ENCODE results near the gene ETFB.
"Not testable (repeated sequence)": the region's sequence is repeated elsewhere in the genome, so short reads cannot be mapped to it uniquely, and the experiment has no call there.

The ETFB gene

DNA sequence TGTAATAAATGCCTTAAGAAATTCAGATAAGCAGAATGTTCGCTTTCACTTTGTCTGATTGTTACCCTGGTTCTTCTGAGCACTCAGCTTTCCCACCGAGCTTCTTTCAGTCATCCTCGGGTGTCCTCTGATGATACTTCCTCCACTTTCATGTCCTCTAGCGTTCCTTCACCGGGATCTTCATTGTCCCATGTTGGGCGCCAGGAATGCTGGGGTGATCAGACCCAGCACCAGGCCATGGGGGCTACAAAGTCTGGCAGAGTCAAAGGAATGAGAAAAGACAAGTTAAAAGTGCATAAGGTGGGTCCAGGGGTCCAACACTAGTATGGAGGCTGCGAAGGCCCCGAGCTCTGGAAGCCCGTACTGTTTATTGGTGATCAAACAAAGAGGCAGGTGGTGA, 35.9 kb upstream of the ETFB start:
- Histone ChIP-seq H3K27me3 (ENCODE audit: insufficient read depth, poor library complexity, severe bottlenecking) (no peaks in the 10 kb centered on the region), H3K27ac (replicated peaks) (no peak overlapping the region), H3K4me3 (replicated peaks; ENCODE audit: insufficient read depth, low read length) (no peak overlapping the region)
- no peak for DNase-seq (ENCODE audit: low read depth in 1 of 2, low spot score in 1 of 2)
- TF ChIP-seq POLR2AphosphoS5 (IDR thresholded peaks at IDR 0.05; ENCODE audit: low read depth) (no peak), GABPA (IDR thresholded peaks at IDR 0.05; ENCODE audit: low read depth) (no peak)
- TF ChIP-seq, protein P1, sequence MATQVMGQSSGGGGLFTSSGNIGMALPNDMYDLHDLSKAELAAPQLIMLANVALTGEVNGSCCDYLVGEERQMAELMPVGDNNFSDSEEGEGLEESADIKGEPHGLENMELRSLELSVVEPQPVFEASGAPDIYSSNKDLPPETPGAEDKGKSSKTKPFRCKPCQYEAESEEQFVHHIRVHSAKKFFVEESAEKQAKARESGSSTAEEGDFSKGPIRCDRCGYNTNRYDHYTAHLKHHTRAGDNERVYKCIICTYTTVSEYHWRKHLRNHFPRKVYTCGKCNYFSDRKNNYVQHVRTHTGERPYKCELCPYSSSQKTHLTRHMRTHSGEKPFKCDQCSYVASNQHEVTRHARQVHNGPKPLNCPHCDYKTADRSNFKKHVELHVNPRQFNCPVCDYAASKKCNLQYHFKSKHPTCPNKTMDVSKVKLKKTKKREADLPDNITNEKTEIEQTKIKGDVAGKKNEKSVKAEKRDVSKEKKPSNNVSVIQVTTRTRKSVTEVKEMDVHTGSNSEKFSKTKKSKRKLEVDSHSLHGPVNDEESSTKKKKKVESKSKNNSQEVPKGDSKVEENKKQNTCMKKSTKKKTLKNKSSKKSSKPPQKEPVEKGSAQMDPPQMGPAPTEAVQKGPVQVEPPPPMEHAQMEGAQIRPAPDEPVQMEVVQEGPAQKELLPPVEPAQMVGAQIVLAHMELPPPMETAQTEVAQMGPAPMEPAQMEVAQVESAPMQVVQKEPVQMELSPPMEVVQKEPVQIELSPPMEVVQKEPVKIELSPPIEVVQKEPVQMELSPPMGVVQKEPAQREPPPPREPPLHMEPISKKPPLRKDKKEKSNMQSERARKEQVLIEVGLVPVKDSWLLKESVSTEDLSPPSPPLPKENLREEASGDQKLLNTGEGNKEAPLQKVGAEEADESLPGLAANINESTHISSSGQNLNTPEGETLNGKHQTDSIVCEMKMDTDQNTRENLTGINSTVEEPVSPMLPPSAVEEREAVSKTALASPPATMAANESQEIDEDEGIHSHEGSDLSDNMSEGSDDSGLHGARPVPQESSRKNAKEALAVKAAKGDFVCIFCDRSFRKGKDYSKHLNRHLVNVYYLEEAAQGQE (IDR thresholded peaks at IDR 0.05; ENCODE audit: insufficient replicate concordance, low read depth) = no peak

DNA sequence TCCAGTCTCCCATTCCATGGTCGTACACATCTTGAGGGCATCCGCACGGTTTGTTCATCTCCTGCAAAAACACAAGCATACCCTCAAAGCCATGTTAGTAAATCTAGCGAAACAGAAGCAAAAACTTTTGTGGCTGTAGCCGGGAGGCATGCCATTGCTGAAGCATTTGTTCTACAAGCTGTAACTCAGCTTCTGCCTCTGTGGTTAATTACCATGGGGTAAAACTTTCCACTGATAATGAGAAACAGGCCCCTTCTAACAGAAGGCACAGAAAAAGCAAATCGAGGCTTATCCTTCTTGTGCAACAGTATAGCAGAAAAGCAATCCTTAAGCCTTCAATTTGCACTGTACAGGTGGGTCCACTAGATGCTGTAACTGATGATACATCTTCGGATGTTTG, 33.7 kb upstream of the ETFB start:
- peak overlapping the region; percentile 18; the same call in 1 of the 2 replicates for H3K27ac ChIP-seq (replicated peaks)
- DNase-seq (ENCODE audit: low read depth in 1 of 2, low spot score in 1 of 2) = peak in 1 of 2 experiments; percentile 6
- not testable (repeated sequence) for H3K4me3 ChIP-seq (replicated peaks; ENCODE audit: insufficient read depth, low read length); H3K27me3 ChIP-seq (ENCODE audit: insufficient read depth, poor library complexity, severe bottlenecking)

DNA sequence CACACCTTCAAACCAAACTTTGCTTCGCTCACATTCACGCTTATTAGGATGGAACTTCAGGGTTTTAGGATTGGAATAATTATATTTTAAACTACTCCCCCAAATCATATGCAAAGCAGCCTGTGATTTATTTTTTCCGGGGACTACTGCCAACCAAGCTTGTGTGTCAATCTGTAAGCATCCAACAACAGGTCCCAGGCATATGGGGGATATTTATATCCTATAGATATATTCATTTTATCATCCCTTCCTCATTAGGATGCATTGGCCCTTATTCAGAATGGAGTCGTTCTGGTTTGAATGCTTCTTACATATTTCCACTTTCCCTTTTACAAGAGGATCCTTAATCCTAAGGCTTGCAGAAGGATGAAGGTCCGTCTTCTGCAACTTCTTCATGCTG, 33.0 kb upstream of the ETFB start:
- Histone ChIP-seq H3K27me3 (ENCODE audit: insufficient read depth, poor library complexity, severe bottlenecking) (no peaks in the 10 kb centered on the region), H3K4me3 (replicated peaks; ENCODE audit: insufficient read depth, low read length) (no peak overlapping the region), H3K27ac (replicated peaks) (no peak overlapping the region)
- TF ChIP-seq POLR2AphosphoS5 (IDR thresholded peaks at IDR 0.05; ENCODE audit: low read depth) (no peak), SPI1 (IDR thresholded peaks at IDR 0.05; ENCODE audit: borderline replicate concordance, low read depth) (no peak), GABPA (IDR thresholded peaks at IDR 0.05; ENCODE audit: low read depth) (no peak)
- TF ChIP-seq, protein P2, sequence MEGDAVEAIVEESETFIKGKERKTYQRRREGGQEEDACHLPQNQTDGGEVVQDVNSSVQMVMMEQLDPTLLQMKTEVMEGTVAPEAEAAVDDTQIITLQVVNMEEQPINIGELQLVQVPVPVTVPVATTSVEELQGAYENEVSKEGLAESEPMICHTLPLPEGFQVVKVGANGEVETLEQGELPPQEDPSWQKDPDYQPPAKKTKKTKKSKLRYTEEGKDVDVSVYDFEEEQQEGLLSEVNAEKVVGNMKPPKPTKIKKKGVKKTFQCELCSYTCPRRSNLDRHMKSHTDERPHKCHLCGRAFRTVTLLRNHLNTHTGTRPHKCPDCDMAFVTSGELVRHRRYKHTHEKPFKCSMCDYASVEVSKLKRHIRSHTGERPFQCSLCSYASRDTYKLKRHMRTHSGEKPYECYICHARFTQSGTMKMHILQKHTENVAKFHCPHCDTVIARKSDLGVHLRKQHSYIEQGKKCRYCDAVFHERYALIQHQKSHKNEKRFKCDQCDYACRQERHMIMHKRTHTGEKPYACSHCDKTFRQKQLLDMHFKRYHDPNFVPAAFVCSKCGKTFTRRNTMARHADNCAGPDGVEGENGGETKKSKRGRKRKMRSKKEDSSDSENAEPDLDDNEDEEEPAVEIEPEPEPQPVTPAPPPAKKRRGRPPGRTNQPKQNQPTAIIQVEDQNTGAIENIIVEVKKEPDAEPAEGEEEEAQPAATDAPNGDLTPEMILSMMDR (IDR thresholded peaks at IDR 0.05; ENCODE audit: insufficient read depth, low read length) = no peak
- TF ChIP-seq, protein P1 (IDR thresholded peaks at IDR 0.05; ENCODE audit: insufficient replicate concordance, low read depth) = no peak
- no peak for DNase-seq (ENCODE audit: low read depth in 1 of 2, low spot score in 1 of 2)

DNA sequence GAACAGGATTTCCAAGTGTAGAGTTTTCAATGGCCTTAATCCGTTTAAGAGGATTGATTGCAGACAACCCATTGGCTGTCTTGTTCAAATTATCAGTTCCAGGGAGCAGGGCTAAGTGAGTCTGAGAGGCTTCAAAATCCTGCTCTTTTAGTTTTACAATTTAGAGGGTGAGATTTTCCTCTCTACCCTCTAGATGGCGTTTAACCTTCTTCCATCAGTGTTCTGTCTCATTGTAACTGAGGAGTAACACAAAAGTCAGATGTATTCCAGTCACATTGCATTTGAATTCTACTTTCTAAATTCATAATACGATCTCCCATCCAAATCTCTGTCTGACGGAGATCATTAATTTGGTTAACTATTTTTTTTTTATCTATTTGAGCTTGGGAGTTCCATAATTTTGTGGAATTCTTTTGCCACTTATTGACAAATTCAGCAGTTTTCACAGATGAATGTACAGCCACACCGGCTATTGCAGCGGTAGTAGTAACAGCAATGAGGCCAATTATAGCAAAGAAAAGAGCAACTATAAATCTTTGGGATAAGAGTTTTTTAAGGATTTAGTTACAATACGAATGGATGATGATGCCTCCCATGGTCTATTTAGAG, 32.0 kb upstream of the ETFB start:
- peak in 1 of 2 experiments; percentile 10 for DNase-seq (ENCODE audit: low read depth in 1 of 2, low spot score in 1 of 2)
- no peaks in the 10 kb centered on the region for H3K27me3 ChIP-seq (ENCODE audit: insufficient read depth, poor library complexity, severe bottlenecking)
- H3K27ac ChIP-seq (replicated peaks) = no peak overlapping the region
- no peak for TF ChIP-seq SPI1 (IDR thresholded peaks at IDR 0.05; ENCODE audit: borderline replicate concordance, low read depth)
- TF ChIP-seq, protein P2 (IDR thresholded peaks at IDR 0.05; ENCODE audit: insufficient read depth, low read length) = peak; percentile 34
- H3K4me3 ChIP-seq (replicated peaks; ENCODE audit: insufficient read depth, low read length) = no peak overlapping the region

DNA sequence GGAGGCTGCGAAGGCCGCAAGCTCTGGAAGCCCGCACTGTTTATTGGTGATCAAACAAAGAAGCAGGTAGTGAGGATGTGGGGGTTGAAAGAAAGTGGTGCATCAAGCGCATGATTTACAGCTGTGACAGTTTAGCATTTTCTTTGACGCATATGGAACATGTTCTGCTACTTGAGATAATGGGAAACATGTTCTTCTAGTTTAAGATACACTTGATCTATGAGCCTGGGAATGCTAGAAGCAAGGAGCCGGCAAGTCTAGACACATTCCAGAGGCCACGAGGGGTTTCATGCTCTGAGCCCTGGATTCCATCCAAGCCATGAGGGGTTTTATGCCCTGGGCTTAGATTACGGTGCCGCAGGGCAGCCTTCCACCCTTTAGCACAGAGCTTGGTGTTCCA, 31.3 kb upstream of the ETFB start:
- H3K4me3 ChIP-seq (replicated peaks; ENCODE audit: insufficient read depth, low read length); H3K27ac ChIP-seq (replicated peaks); DNase-seq (ENCODE audit: low read depth in 1 of 2, low spot score in 1 of 2); H3K27me3 ChIP-seq (ENCODE audit: insufficient read depth, poor library complexity, severe bottlenecking): not testable (repeated sequence)
